Hepatocyte (in vitro differentiated cells): ENCODE measurements around the gene GIPC2.

Source experiments
- CTCF ChIP-seq: fragments of 200-600 bp; sonication (generic); IDR thresholded peaks from 2 replicates; pipeline ENCODE4 v1.5.1; 2016; ENCODE audit warnings: antibody characterized with exemption, mild to moderate bottlenecking; ENCODE audit not compliant: poor library complexity
- EZH2 ChIP-seq: fragments of 200-600 bp; sonication (generic); IDR thresholded peaks from 2 replicates; pipeline ENCODE4 v1.6.1; 2016; ENCODE audit warnings: antibody characterized with exemption, mild to moderate bottlenecking, borderline replicate concordance
- EZH2phosphoT487 ChIP-seq: fragments of 200-600 bp; sonication (generic); IDR thresholded peaks from one replicate; pipeline ENCODE4 v1.6.1; 2018; ENCODE audit warnings: antibody characterized with exemption, mild to moderate bottlenecking, low read depth, moderate library complexity; ENCODE audit not compliant: unreplicated experiment, severe bottlenecking

GRCh38 chr1:78088015-78088414, 42.2 kb downstream of the GIPC2 start:
- TF ChIP-seq CTCF (no peak), EZH2 (no peak), EZH2phosphoT487 (no peak)
